ENCODE data around the gene CREB3. TPM values are rescaled to one million over a fixed set of nuclear protein-coding genes. Genes with fewer than 3 reads are reported as not detected.

Gene CREB3
- total RNA-seq, 1 experiment from 2014 or later = 28.6 TPM

DNA sequence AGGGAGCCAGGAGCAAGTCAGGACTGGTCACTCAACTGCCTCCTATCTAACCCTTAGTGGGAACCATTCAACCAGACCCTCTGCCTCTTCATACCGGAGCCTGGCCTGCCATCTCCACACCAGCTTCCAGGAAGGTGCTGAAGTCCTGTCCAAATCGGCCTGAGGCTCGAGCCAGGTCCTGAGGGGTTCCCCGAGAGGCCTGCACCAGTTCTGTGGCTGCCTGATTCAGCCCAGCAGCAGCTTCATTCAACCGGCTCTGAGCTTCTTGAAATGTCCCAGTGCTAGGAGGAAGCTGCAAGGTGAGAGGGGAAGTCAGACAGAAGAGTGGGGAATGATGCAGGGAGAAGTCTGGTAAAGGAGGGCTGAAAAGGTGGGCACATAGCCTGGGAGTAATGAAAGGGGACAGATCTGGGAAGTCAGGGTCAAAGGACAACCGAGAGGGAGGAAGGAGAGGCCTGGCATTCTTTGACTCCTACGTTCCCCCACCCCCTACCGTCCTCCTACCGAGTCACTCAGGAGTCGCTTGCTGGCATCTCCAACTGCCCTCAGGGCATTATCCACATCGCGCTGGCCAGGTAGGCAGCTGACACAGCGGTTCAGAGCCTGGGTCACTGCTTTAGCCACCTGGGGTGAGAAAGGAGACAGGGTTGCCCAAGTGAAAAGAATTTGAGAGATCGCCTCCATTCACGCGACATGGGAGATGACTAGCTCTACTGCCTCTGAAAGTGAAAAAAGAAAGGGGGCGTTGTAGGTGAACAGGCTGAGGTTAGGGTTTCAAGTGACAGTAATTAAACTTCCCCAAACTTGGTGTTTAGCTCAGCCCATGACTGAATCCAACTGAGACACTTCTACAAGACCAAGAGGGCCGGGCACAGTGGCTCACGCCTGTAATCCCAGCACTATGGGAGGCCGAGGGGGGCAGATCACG, 20.7 kb upstream of the CREB3 start:
- peaks cover 64% of the 10 kb centered on the region for H3K36me3 ChIP-seq (replicated peaks; ENCODE audit: control insufficient read depth, insufficient read depth, low read length)

DNA sequence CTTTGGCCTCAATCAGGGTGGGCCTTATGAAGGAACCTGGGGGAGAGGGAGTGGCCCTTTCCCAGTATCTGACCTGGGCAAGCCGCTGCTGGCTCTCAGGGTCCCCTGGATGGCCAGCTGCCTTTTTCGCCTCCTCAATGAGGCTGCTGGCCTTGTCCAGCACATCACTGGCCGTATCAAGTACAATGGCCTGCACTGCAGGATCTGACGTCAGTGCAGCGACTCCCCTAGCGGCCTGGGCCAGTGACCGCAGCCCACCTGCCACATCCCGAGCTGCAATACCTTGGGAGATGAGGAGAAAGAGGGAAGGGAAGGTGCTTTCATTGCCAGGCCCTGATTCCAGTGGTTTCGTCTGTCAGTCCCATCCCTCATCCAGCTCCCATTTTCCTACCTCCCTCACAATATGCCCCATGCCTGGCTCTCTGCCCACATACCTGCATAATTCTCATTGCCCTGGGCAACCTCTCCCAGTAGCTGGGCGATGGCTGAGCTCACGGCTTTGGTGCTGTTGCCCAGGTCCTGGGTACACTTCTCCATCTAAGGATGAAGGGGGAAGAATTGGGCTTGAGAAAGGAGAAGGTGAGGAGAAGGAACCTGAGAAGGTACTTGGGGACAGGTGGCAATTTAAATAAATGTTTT, 19.6 kb upstream of the CREB3 start:
- Histone ChIP-seq H3K36me3 (replicated peaks; ENCODE audit: control insufficient read depth, insufficient read depth, low read length) (peaks cover 65% of the 10 kb centered on the region), H3K27me3 (ENCODE audit: control insufficient read depth, insufficient read depth, low read length) (no peaks in the 10 kb centered on the region), H3K4me3 (ENCODE audit: insufficient read depth, low read depth, low read length) (no peak overlapping the region)
- DNase-seq = peak; percentile 61

More for the DNA sequence above, 20.7 kb upstream of the CREB3 start:
- no peaks in the 10 kb centered on the region for H3K27me3 ChIP-seq (ENCODE audit: control insufficient read depth, insufficient read depth, low read length)
- no peak for DNase-seq
- H3K4me3 ChIP-seq (ENCODE audit: insufficient read depth, low read depth, low read length) = no peak overlapping the region

DNA sequence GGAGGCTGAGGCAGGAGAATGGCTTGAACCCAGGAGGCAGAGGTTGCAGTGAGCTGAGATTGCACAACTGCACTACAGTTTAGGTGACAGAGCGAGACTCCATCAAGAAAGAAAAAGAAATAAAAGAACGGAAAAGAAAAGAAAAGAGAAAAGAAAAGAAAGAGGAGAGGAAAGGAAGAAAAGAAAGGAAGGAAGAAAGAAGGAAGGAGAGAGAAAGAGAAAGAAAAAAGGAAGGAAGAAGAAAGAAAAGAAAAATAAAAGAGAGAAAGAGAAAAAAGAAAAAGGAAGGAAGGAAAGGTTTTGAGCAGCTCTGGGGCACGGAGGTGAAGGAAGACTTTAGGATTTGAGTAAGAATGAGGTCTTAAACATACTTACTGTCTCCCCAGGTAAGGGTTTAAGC, 18.9 kb upstream of the CREB3 start:
- no peak for DNase-seq
- Histone ChIP-seq H3K27me3 (ENCODE audit: control insufficient read depth, insufficient read depth, low read length) (no peaks in the 10 kb centered on the region), H3K4me3 (ENCODE audit: insufficient read depth, low read depth, low read length) (no peak overlapping the region), H3K36me3 (replicated peaks; ENCODE audit: control insufficient read depth, insufficient read depth, low read length) (peaks cover 66% of the 10 kb centered on the region)

DNA sequence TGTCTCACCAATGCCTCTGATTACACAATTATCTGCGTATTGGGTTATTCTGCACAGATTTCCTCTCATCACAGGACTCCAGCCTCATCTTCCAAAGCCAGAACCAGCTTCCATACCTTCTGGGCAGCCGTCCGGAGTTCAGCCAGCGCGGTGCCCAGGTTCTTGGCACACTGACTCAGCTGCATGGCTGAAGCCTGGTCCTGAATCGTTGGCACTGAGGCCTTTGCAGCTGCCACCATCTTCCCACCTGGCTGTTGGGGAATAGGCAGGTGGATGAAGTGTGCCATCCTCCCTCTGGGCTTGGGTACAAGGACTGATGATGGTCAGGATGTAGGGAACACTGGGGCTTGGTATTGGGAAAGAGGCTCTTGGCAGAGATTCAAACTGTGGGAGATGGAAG, 18.3 kb upstream of the CREB3 start:
- Histone ChIP-seq H3K36me3 (replicated peaks; ENCODE audit: control insufficient read depth, insufficient read depth, low read length) (peaks cover 69% of the 10 kb centered on the region), H3K4me3 (ENCODE audit: insufficient read depth, low read depth, low read length) (no peak overlapping the region), H3K27me3 (ENCODE audit: control insufficient read depth, insufficient read depth, low read length) (no peaks in the 10 kb centered on the region)
- DNase-seq = no peak

DNA sequence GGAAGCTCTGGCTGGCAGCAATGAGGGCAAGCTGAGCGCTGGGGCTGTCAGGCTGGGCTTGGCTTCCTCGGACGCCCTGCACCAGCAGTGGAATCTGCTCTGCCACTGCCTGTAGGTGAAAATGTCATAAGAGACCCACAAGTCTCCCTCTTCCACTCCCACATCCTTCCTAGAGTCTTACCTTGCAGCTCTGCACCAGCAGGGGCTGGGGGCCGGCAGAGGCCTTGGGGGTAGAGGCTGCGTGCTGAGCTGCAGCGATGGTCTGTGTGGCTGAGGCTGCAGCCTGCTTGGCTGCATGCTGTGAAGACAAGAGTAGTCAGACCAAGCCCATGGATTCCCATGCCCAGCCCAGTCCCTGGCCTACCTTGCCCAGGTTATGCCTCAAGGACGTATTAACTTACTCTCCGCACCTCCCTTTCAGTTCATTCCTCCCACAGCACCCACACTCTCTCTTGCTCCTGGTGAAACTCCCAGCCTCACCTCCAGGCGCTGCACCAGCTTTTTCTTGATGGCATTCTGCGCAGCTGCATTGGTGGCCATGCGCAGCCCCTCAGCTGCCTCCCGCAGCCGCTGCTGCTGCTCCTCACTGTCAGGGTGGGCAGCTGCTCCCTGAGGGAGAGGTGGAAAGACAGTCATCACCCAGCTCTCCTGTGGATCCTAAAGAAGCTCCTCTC, 17.8 kb upstream of the CREB3 start:
- Histone ChIP-seq H3K36me3 (replicated peaks; ENCODE audit: control insufficient read depth, insufficient read depth, low read length) (peaks cover 72% of the 10 kb centered on the region), H3K4me3 (ENCODE audit: insufficient read depth, low read depth, low read length) (no peak overlapping the region), H3K27me3 (ENCODE audit: control insufficient read depth, insufficient read depth, low read length) (no peaks in the 10 kb centered on the region)
- DNase-seq = peak; percentile 35

DNA sequence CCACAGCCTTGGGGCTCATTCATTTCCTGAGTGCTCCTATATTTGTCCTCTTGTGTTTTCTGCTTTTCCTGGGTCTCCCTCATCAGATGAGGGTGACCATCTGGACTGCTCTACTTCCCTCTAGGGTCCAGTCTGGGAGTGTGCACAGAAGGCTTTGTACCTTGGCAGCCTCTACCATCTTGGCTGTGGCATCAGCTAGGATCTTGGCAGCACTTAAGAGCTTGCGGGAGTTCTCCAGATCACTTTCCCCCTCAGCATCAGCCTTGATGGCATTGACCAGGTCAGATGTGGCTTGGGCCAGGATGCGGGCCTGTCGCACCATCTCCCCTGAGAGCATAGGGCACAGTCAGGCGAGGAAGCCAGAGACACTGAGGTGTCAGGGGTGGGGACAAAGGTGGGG, 16.2 kb upstream of the CREB3 start:
- Histone ChIP-seq H3K27me3 (ENCODE audit: control insufficient read depth, insufficient read depth, low read length) (no peaks in the 10 kb centered on the region), H3K36me3 (replicated peaks; ENCODE audit: control insufficient read depth, insufficient read depth, low read length) (peaks cover 73% of the 10 kb centered on the region)
- no peak for DNase-seq

DNA sequence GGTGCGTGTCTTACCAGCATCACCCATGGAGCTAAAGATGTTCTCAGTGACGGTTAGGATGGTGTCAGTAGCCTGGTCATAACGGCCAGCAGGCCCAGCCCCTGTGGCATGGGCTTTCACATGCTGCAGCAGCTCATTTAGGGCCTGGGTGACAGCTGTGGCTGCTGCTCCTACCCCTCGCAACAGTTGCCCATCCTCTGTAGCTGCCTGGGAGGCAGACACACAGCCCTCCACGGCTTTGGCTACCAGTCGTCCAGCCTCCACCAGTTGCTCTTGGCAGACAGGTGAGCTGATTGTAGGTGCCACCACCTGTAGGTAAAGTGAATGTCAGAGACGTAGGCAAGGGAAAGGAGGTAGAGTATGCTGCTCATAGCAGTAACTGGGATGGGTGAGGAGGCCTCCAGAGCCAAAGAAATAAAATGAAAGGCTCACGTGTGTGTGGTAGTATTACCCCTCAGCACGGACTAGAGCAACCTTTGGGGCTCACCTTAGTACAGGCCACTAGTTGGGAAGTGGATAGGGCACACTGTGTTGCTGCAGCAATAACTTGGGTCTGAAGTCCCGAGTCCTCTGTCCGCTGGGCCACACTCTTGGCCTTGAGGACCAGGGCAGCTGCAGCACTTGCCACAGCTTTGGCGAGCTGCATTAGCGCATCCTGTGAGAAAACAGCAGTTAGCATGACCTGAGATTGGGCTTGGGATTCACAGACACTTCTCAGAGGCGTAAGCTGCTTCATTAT, 15.2 kb upstream of the CREB3 start:
- peaks cover 72% of the 10 kb centered on the region for H3K36me3 ChIP-seq (replicated peaks; ENCODE audit: control insufficient read depth, insufficient read depth, low read length)
- DNase-seq = no peak
- no peaks in the 10 kb centered on the region for H3K27me3 ChIP-seq (ENCODE audit: control insufficient read depth, insufficient read depth, low read length)
- H3K4me3 ChIP-seq (ENCODE audit: insufficient read depth, low read depth, low read length) = no peak overlapping the region

More for the DNA sequence above, 16.2 kb upstream of the CREB3 start:
- H3K4me3 ChIP-seq (ENCODE audit: insufficient read depth, low read depth, low read length) = no peak overlapping the region

DNA sequence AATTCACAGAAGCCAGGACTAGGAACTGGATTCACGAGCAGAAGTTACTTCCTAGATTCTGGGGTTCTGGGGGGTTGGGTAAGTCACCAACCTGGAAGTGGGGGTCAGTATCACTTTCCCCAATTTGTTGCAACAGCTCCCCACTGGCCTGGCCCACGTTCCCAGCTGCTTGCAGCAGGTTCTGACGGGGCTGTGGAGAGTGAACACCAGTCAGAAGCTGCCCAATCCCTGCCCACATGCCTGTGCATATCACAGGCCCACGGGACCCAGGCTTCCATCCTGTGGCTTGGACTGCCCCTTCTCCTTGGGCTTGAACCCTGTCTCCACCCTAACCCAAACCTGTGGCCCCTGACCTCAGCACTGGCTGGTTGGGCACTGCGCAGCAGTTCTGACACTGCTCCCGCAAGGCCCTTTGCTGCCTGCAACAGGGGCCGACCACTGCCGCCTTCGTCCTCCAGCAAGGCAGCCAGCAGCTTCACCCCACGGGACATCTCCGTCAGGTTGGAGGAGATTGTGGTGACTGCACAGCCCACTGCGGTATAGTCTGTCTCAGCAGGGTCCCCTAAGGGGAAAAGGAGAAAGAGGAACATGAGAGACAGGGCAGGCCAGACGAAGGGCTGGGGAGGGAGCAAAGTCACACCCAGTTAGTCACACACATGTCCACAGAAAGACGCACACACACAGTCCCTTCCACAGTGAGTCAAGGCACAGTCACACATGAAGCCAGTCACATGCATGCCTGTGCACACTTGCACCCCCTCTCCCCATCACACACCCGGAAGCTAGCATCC, 13.6 kb upstream of the CREB3 start:
- H3K4me3 ChIP-seq (ENCODE audit: insufficient read depth, low read depth, low read length) = no peak overlapping the region
- no peaks in the 10 kb centered on the region for H3K27me3 ChIP-seq (ENCODE audit: control insufficient read depth, insufficient read depth, low read length)
- DNase-seq = no peak
- H3K36me3 ChIP-seq (replicated peaks; ENCODE audit: control insufficient read depth, insufficient read depth, low read length) = peaks cover 76% of the 10 kb centered on the region

DNA sequence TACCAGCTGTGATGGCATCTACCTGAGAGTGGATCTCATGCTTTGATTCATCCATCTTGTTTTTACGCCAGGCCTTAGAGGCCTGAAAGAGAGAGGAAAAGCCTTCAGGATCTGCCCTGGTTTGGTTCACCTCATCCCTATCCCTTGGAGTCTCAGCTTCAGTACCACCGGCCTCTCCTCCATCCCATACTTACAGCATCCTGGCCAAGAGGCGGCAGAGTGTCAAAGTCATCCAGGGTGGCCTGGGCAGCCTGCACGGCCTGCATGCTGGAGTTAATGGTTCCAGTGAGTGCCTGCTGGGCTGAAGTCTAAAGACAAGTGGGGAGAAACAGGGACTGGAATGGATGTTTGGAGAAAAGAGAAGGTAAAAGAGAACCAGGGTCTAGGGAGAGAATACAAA, 12.9 kb upstream of the CREB3 start:
- H3K36me3 ChIP-seq (replicated peaks; ENCODE audit: control insufficient read depth, insufficient read depth, low read length) = peaks cover 72% of the 10 kb centered on the region
- H3K4me3 ChIP-seq (ENCODE audit: insufficient read depth, low read depth, low read length) = no peak overlapping the region
- DNase-seq = no peak
- no peaks in the 10 kb centered on the region for H3K27me3 ChIP-seq (ENCODE audit: control insufficient read depth, insufficient read depth, low read length)

DNA sequence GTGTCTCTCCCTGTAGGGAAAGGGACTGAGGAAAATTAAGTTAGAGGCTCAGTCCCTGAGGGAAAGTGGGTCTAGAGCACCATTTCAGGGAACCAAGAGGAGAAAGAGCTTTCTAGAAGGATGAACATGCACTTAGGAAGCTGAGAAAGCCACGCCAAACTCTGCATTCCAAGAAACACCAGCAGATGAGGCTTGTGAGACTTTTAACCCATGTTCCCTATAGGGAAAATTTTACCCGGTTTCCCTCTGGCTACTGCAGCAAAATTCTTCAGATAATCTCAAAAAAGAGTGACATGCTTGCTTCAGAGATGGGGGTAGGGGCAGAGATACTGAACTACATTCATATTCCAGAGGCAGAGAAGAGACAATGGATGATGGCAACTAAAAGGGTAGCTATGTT, 9.0 kb upstream of the CREB3 start:
- H3K4me3 ChIP-seq (ENCODE audit: insufficient read depth, low read depth, low read length) = no peak overlapping the region
- no peak for DNase-seq
- H3K36me3 ChIP-seq (replicated peaks; ENCODE audit: control insufficient read depth, insufficient read depth, low read length) = peaks cover 44% of the 10 kb centered on the region
- no peaks in the 10 kb centered on the region for H3K27me3 ChIP-seq (ENCODE audit: control insufficient read depth, insufficient read depth, low read length)

DNA sequence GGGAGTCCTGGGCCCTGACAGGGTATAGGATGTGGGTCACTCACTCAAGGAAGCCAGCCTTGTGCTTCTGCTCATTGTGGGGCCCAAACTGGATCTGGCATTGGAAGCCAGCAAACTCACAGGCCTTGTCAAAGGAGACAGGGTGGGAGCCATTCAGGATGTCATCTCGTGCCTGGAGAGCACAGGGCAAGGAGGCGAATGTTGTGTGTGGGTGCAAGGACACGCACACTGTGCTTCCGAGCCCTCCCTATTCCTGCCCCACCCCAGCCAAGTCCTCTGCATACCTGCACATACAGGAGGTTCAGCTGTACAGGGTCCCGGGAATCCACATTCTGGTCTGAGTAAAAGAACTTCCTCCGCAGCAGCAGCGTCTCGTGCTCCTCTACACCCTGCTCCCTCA, 8.6 kb upstream of the CREB3 start:
- DNase-seq = no peak
- peaks cover 41% of the 10 kb centered on the region for H3K36me3 ChIP-seq (replicated peaks; ENCODE audit: control insufficient read depth, insufficient read depth, low read length)
- no peaks in the 10 kb centered on the region for H3K27me3 ChIP-seq (ENCODE audit: control insufficient read depth, insufficient read depth, low read length)
- H3K4me3 ChIP-seq (ENCODE audit: insufficient read depth, low read depth, low read length) = no peak overlapping the region

DNA sequence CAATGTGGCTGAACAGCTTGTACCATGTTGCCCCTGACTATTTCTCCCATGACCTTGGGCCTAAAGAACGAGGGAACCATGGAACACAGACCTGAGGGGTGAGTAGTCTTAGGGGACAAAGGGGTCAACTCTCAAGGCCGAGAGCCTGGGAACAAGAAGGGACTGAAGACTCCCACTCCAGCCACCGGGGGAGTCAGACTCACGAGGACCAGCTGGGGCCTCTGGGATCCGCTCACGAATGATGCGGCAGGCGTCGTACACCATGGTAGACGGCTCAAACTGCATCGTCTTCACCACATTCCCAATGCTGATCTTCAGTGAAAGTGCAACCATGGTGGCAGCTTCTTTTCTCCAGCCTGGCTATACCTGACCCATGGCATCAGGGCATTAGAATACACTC, 7.1 kb upstream of the CREB3 start:
- H3K36me3 ChIP-seq (replicated peaks; ENCODE audit: control insufficient read depth, insufficient read depth, low read length) = peaks cover 28% of the 10 kb centered on the region
- no peaks in the 10 kb centered on the region for H3K27me3 ChIP-seq (ENCODE audit: control insufficient read depth, insufficient read depth, low read length)
- DNase-seq = peak; percentile 51

DNA sequence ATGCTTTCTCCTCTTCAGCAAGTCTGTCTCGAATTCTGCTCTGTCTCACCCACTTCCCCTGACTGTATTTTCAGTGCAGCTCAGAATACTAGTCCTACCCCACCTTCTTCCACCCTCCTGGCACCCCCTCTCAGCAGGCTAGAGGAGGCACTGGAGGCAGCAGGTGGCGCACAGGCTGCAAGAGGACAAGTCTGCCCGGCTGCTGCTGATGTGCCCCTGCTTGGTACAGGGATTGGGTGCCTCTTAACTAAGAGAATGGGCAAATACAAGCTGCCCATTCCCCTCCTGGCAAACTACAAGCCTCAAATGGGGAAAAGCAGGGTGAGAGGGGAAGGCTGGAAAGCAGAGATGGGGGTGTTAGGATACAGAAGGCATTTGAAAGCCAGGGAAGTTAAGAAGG, 5.5 kb upstream of the CREB3 start:
- Histone ChIP-seq H3K36me3 (replicated peaks; ENCODE audit: control insufficient read depth, insufficient read depth, low read length) (peaks cover 16% of the 10 kb centered on the region), H3K27me3 (ENCODE audit: control insufficient read depth, insufficient read depth, low read length) (no peaks in the 10 kb centered on the region), H3K4me3 (ENCODE audit: insufficient read depth, low read depth, low read length) (no peak overlapping the region)
- DNase-seq = no peak

More for the DNA sequence above, 7.1 kb upstream of the CREB3 start:
- no peak overlapping the region for H3K4me3 ChIP-seq (ENCODE audit: insufficient read depth, low read depth, low read length)

DNA sequence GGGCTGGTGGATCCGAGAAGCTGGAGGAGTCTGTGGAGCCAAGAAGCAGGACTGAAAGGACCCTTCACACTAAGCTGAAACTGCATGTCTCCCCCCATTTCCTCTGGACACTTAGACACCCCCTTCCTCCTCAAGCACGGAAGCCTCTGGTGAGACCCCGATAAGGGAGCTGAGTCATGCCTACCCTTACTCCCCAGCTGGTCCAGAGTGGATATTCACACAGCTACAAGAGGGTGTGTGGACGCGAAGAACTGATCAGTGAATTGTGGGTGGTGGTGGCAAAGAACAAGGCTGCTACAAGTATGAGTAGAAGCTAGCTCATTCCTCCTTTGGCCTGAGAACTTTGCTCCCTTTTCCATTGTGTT, 4.8 kb upstream of the CREB3 start:
- Histone ChIP-seq H3K4me3 (ENCODE audit: insufficient read depth, low read depth, low read length) (no peak overlapping the region), H3K36me3 (replicated peaks; ENCODE audit: control insufficient read depth, insufficient read depth, low read length) (peaks cover 15% of the 10 kb centered on the region), H3K27me3 (ENCODE audit: control insufficient read depth, insufficient read depth, low read length) (no peaks in the 10 kb centered on the region)
- DNase-seq = no peak

All from H7 (cell line).